HG02642 (cell line): Measurements from ENCODE around the gene LDB1.

Experiments used
- ATAC-seq: cut with Tn5 transposase; IDR thresholded peaks from one replicate; pipeline ENCODE4 v1.9.1; 2021; ENCODE audit warnings: mild to moderate bottlenecking; ENCODE audit not compliant: unreplicated experiment, poor library complexity

Gene LDB1

GRCh38 chr10:102066399-102067088, 53.6 kb downstream of the LDB1 start:
- ATAC-seq: no peak

- peak; percentile 30 for ATAC-seq
These were observed 54.4 kb downstream of the LDB1 start for GRCh38 chr10:102065561-102066398.

GRCh38 chr10:102064868-102065560, 55.2 kb downstream of the LDB1 start, which contains the start of gene HPS6:
TSS of gene HPS6 (plus strand) at chr10:102065349. CDS start at chr10:102065475, 126 bp downstream.
- ATAC-seq: peak; percentile 96

GRCh38 chr10:102064503-102064867, 55.7 kb downstream of the LDB1 start:
- no peak for ATAC-seq

GRCh38 chr10:102059987-102060386, 60.2 kb downstream of the LDB1 start:
- ATAC-seq: no peak
